ENCODE results near the gene FGD4.

FGD4 gene

GRCh38 chr12:32454866-32455265, 55.5 kb downstream of the FGD4 start:
- DNase-seq (ENCODE audit: low read depth in 1 of 2, low spot score in 1 of 2) = no peak

- no peak for DNase-seq (ENCODE audit: low read depth in 1 of 2, low spot score in 1 of 2)
These were observed 56.3 kb downstream of the FGD4 start for GRCh38 chr12:32455607-32456071.

- DNase-seq (ENCODE audit: low read depth in 1 of 2, low spot score in 1 of 2) = no peak
These were observed 58.1 kb downstream of the FGD4 start for GRCh38 chr12:32457251-32458025.

- DNase-seq (ENCODE audit: low read depth in 1 of 2, low spot score in 1 of 2) = no peak
These were observed 61.3 kb downstream of the FGD4 start for GRCh38 chr12:32460638-32461037.

GRCh38 chr12:32462908-32463307, 63.5 kb downstream of the FGD4 start:
- no peak for DNase-seq (ENCODE audit: low read depth in 1 of 2, low spot score in 1 of 2)

GRCh38 chr12:32466187-32466586, 66.8 kb downstream of the FGD4 start:
- DNase-seq (ENCODE audit: low read depth in 1 of 2, low spot score in 1 of 2) = no peak

- DNase-seq (ENCODE audit: low read depth in 1 of 2, low spot score in 1 of 2) = no peak
These were observed 67.8 kb downstream of the FGD4 start for GRCh38 chr12:32466986-32467711.

- no peak for DNase-seq (ENCODE audit: low read depth in 1 of 2, low spot score in 1 of 2)
These were observed 68.9 kb downstream of the FGD4 start for GRCh38 chr12:32467959-32468863.

- DNase-seq (ENCODE audit: low read depth in 1 of 2, low spot score in 1 of 2) = no peak
These were observed 71.6 kb downstream of the FGD4 start for GRCh38 chr12:32470936-32471470.

- DNase-seq (ENCODE audit: low read depth in 1 of 2, low spot score in 1 of 2) = no peak
These were observed 72.2 kb downstream of the FGD4 start for GRCh38 chr12:32471591-32472001.

GRCh38 chr12:32475724-32476123, 76.4 kb downstream of the FGD4 start:
- DNase-seq (ENCODE audit: low read depth in 1 of 2, low spot score in 1 of 2) = no peak

GRCh38 chr12:32476446-32476845, 77.1 kb downstream of the FGD4 start:
- no peak for DNase-seq (ENCODE audit: low read depth in 1 of 2, low spot score in 1 of 2)

GRCh38 chr12:32477714-32478113, 78.4 kb downstream of the FGD4 start:
- DNase-seq (ENCODE audit: low read depth in 1 of 2, low spot score in 1 of 2) = no peak

GRCh38 chr12:32478166-32478565, 78.8 kb downstream of the FGD4 start:
- no peak for DNase-seq (ENCODE audit: low read depth in 1 of 2, low spot score in 1 of 2)

GRCh38 chr12:32478858-32479725, 79.7 kb downstream of the FGD4 start:
- DNase-seq (ENCODE audit: low read depth in 1 of 2, low spot score in 1 of 2) = no peak

GRCh38 chr12:32482226-32482625, 82.9 kb downstream of the FGD4 start:
- no peak for DNase-seq (ENCODE audit: low read depth in 1 of 2, low spot score in 1 of 2)

GRCh38 chr12:32483499-32483898, 84.1 kb downstream of the FGD4 start:
- DNase-seq (ENCODE audit: low read depth in 1 of 2, low spot score in 1 of 2) = no peak

GRCh38 chr12:32483993-32484392, 84.6 kb downstream of the FGD4 start:
- no peak for DNase-seq (ENCODE audit: low read depth in 1 of 2, low spot score in 1 of 2)

GRCh38 chr12:32486158-32486557, 86.8 kb downstream of the FGD4 start:
- no peak for DNase-seq (ENCODE audit: low read depth in 1 of 2, low spot score in 1 of 2)

- no peak for DNase-seq (ENCODE audit: low read depth in 1 of 2, low spot score in 1 of 2)
These were observed 88.8 kb downstream of the FGD4 start for GRCh38 chr12:32488132-32488531.

Data from activated T-helper 1 cell treated with anti-CD3 and anti-CD28 coated beads, Interleukin-2, amount 50 U/mL, for 16 hours (primary cell).